HepG2 (cell line): Measurements from ENCODE around the gene KCNMA1. TPM values are rescaled to one million over a fixed set of nuclear protein-coding genes. Genes with fewer than 3 reads are reported as not detected.

Source experiments
- ATAC-seq: fragments of 200-7000 bp; cut with Tn5 transposase; 3 replicates; pipeline ENCODE4 v1.9.1; 2020; ENCODE audit warnings: mild to moderate bottlenecking, moderate library complexity
- BruUV-seq: library from RNA; stranded (reverse); fragments of 400-500 nt; replicated peaks from 2 replicates; lab custom pipeline; 2021; lab: Mats Ljungman, UMichigan
- CTCF ChIA-PET: fragments of 300-600 bp; formaldehyde crosslinking; extraction: SDS; loops from one replicate; lab custom pipeline; 2021; ENCODE audit warnings: low total read pairs, inconsistent platforms, low intra/inter-chr PET ratio; lab: Yijun Ruan, JAX
- POLR2A ChIA-PET: fragments of 350-600 bp; sonication (Branson Sonifier 250); formaldehyde crosslinking; loops from one replicate; lab custom pipeline; 2020; ENCODE audit warnings: antibody characterized with exemption, inconsistent platforms; lab: Yijun Ruan, JAX
- DNase-seq: peaks from one replicate; pipeline ENCODE4 v3.0.0-alpha.2; 2015; ENCODE audit warnings: low spot score
- FAIRE-seq: peaks from 3 replicates; lab custom pipeline; 2011; peaks lifted over from hg19 to GRCh38; lab: Jason Lieb, UNC
- H2AFZ ChIP-seq: one replicate; pipeline ENCODE4 v1.6.1; 2011; ENCODE audit warnings: low read length, inconsistent platforms
- H3K27ac ChIP-seq: fragments of 300-600 bp; 3 replicates; pipeline ENCODE4 v1.8.0; 2011; ENCODE audit warnings: mixed run types, mild to moderate bottlenecking, mixed read lengths, low read length, inconsistent platforms; ENCODE audit not compliant: insufficient read depth; ENCODE audit errors: extremely low read length
- H3K27me3 ChIP-seq, 2 experiments: fragments of 200-600 bp in 1 of 2; 2 replicates in 1 of 2; 3 replicates in 1 of 2; pipeline versions ENCODE4 v1.6.0 to v1.8.0; 2011; ENCODE audit warnings: low read length in 2 of 2, mild to moderate bottlenecking in 2 of 2, moderate library complexity in 2 of 2, inconsistent platforms in 1 of 2; ENCODE audit not compliant: insufficient read depth in 2 of 2, control insufficient read depth in 1 of 2
- H3K36me3 ChIP-seq, 2 experiments: fragments of 200-600 bp in 1 of 2; replicated peaks in 1 of 2; 2 replicates in 1 of 2; 3 replicates in 1 of 2; pipeline versions ENCODE4 v1.5.1 to v1.8.0; 2011; ENCODE audit warnings: low read length in 2 of 2, inconsistent platforms in 1 of 2; ENCODE audit not compliant: insufficient read depth in 2 of 2, control insufficient read depth in 1 of 2
- H3K4me1 ChIP-seq: 2 replicates; pipeline ENCODE4 v1.5.1; 2012; ENCODE audit warnings: low read length, inconsistent platforms; ENCODE audit not compliant: insufficient read depth
- H3K4me2 ChIP-seq: 2 replicates; pipeline ENCODE4 v1.6.0; 2011; ENCODE audit warnings: low read depth, low read length, inconsistent platforms
- H3K4me3 ChIP-seq, 3 experiments: fragments of 200-600 bp in 1 of 3; sonication (generic), shearing (Covaris generic) in 1 of 3; replicated peaks in 1 of 3; 2 replicates each; pipeline ENCODE4 v1.5.1; 2011 to 2016; ENCODE audit warnings: low read length in 3 of 3, inconsistent platforms in 2 of 3, low read depth in 2 of 3, mild to moderate bottlenecking in 2 of 3, control low read depth in 1 of 3, mixed read lengths in 1 of 3; ENCODE audit not compliant: insufficient read depth in 1 of 3
- H3K79me2 ChIP-seq: one replicate; pipeline ENCODE4 v1.6.1; 2011; ENCODE audit warnings: low read length, inconsistent platforms; ENCODE audit not compliant: insufficient read depth
- H3K9ac ChIP-seq: 2 replicates; pipeline ENCODE4 v1.6.0; 2011; ENCODE audit warnings: mild to moderate bottlenecking, low read depth, low read length, inconsistent platforms; ENCODE audit not compliant: insufficient read depth
- H3K9me3 ChIP-seq: 2 replicates; pipeline ENCODE4 v1.5.1; 2012; ENCODE audit warnings: mild to moderate bottlenecking, low read length
- H4K20me1 ChIP-seq: 2 replicates; pipeline ENCODE4 v1.6.0; 2011; ENCODE audit warnings: inconsistent platforms, mild to moderate bottlenecking, low read length, moderate library complexity; ENCODE audit not compliant: insufficient read depth
- AGO1 ChIP-seq: fragments of 200-400 bp; formaldehyde crosslinking; IDR thresholded peaks from 2 replicates; pipeline ENCODE4 v1.6.1; 2017; ENCODE audit warnings: mild to moderate bottlenecking, low read depth, low read length, moderate library complexity; ENCODE audit not compliant: poor library complexity, severe bottlenecking
- ATAD3A ChIP-seq: sonication (generic); formaldehyde crosslinking; IDR thresholded peaks from 2 replicates; pipeline ENCODE4 v1.4.0; 2020; ENCODE audit warnings: missing genetic modification reagents
- CREBL2 ChIP-seq: sonication (generic); formaldehyde crosslinking; IDR thresholded peaks from 2 replicates; pipeline ENCODE4 v1.8.1; 2023; ENCODE audit warnings: missing genetic modification reagents, mild to moderate bottlenecking, borderline replicate concordance
- FLYWCH1 ChIP-seq: sonication (generic); formaldehyde crosslinking; IDR thresholded peaks from 2 replicates; pipeline ENCODE4 v1.8.1; 2023; ENCODE audit warnings: mild to moderate bottlenecking, missing genetic modification reagents
- GFI1 ChIP-seq: sonication (generic); formaldehyde crosslinking; IDR thresholded peaks from 2 replicates; pipeline ENCODE4 v1.5.0; 2020; ENCODE audit warnings: missing genetic modification reagents, mild to moderate bottlenecking, borderline replicate concordance
- HOXD1 ChIP-seq: sonication (generic); formaldehyde crosslinking; IDR thresholded peaks from 2 replicates; pipeline ENCODE4 v1.5.0; 2020; ENCODE audit warnings: missing genetic modification reagents
- KDM2A ChIP-seq: sonication (generic); formaldehyde crosslinking; IDR thresholded peaks from 2 replicates; pipeline ENCODE4 v1.4.0; 2020; ENCODE audit warnings: low read depth, missing genetic modification reagents, borderline replicate concordance
- MBD4 ChIP-seq: IDR thresholded peaks from 2 replicates; pipeline ENCODE4 v1.6.1; 2012; ENCODE audit warnings: low read length, inconsistent platforms, borderline replicate concordance
- RCOR2 ChIP-seq: IDR thresholded peaks from 2 replicates; pipeline ENCODE4 v1.6.1; 2016; ENCODE audit warnings: missing biosample characterization, missing genetic modification reagents
- SMARCE1 ChIP-seq: fragments of 450-650 bp; IDR thresholded peaks from 2 replicates; pipeline ENCODE4 v1.6.1; 2017; ENCODE audit warnings: borderline replicate concordance
- SMC3 ChIP-seq: IDR thresholded peaks from 2 replicates; pipeline ENCODE4 v1.6.1; 2011; ENCODE audit warnings: low read length, improper control_type of control experiment
- ZNF414 ChIP-seq: sonication (generic); formaldehyde crosslinking; IDR thresholded peaks from 2 replicates; pipeline ENCODE4 v1.5.0; 2020; ENCODE audit warnings: missing genetic modification reagents
- ZNF460 ChIP-seq: sonication (generic); formaldehyde crosslinking; IDR thresholded peaks from 2 replicates; pipeline ENCODE4 v1.5.1; 2020; ENCODE audit warnings: missing genetic modification reagents, mild to moderate bottlenecking, borderline replicate concordance
- ZNF547 ChIP-seq: sonication (generic); formaldehyde crosslinking; IDR thresholded peaks from 2 replicates; pipeline ENCODE4 v1.5.1; 2020; ENCODE audit warnings: mild to moderate bottlenecking, missing genetic modification reagents
- ZNF800 ChIP-seq: sonication (generic); formaldehyde crosslinking; IDR thresholded peaks from 2 replicates; pipeline ENCODE4 v1.4.0; 2020; ENCODE audit warnings: missing genetic modification reagents
- WGBS: methylation state at CpG from one replicate; pipeline ENCODE4 v1.1.6; 2017; ENCODE audit warnings: low lambda C conversion rate; 5-methylcytosine and 5-hydroxymethylcytosine counted together
- in situ Hi-C: cut with HindIII; loops from 2 replicates; pipeline ENCODE4 v1.10.0; 2017; ENCODE audit warnings: low pct_unique_long_range_greater_than_20kb; ENCODE audit not compliant: extremely low pct_ligation_motif_present
- intact Hi-C: fragments of 100-400 bp; cut with micrococcal nuclease; formaldehyde crosslinking; loops from one replicate; pipeline ENCODE4 v1.10.0; 2022; ENCODE audit not compliant: unreplicated experiment
- polyA plus RNA-seq, 8 experiments: library from polyadenylated mRNA; depleted of rRNA in 3 of 8; stranded (reverse) in 7 of 8; unstranded in 1 of 8; fragments of >200 nt; fragmentation: Illumina TruSeq in 4 of 8; extraction: Trizol in 4 of 8; gene quantifications; 2 replicates each; pipeline versions ENCODE4 v1.2.1 to v1.2.3, GENCODE V29; 2011 to 2016; ENCODE audit warnings: low read depth in 4 of 8, missing spikeins in 1 of 8, mixed read lengths in 1 of 8; ENCODE audit not compliant: insufficient read depth in 1 of 8
- total RNA-seq, 5 experiments: library from RNA; depleted of rRNA; stranded (reverse); fragments of >200 nt; fragmentation: Illumina TruSeq; extraction: Trizol; gene quantifications; 2 replicates each; pipeline ENCODE4 v1.2.3, GENCODE V29; 2016; ENCODE audit warnings: low read depth in 1 of 5

Gene KCNMA1
- total and polyA plus RNA-seq, 2 of the 13 experiments (the other 11 are each of a cell fraction or from before 2014, with no cell fraction given), result 0.02 TPM; not detected in 1

GRCh38 chr10:77283326-77283725 is 354.3 kb downstream of the KCNMA1 start:
- Histone ChIP-seq H3K27me3 (0 out of 5 replicates have a peak, but pooled peaks cover 0 to 4% of the 10 kb centered on the region in 2 experiments), H3K4me3 (no peak overlapping the region), H4K20me1 (no peaks in the 10 kb centered on the region), H3K9ac (no peak overlapping the region), H2AFZ (no peak overlapping the region), H3K4me2 (no peak overlapping the region), H3K9me3 (no peaks in the 10 kb centered on the region), H3K79me2 (no peaks in the 10 kb centered on the region), H3K36me3 (no peaks in the 10 kb centered on the region), H3K27ac (no peak overlapping the region), H3K4me1 (no peaks in the 10 kb centered on the region)
- in situ Hi-C loops, result no loop called here
- ChIA-PET CTCF (no interaction called here), POLR2A (no interaction called here)
- BruUV-seq, result no TSS peak
- ATAC-seq, result no peak
- intact Hi-C loops, result no loop called here
- WGBS, result 0% methylated on average over 2 of the region's 3 CpGs
- DNase-seq, result no peak
- TF ChIP-seq SMC3, result no peak
- FAIRE-seq, result no peak

GRCh38 chr10:77282163-77282562 is 355.4 kb downstream of the KCNMA1 start:
- intact Hi-C loops, result no loop called here
- no peak overlapping the region for H3K4me3 ChIP-seq
- ATAC-seq, result no peak
- H3K79me2 ChIP-seq, result no peaks in the 10 kb centered on the region
- H3K9ac ChIP-seq, result no peak overlapping the region
- FAIRE-seq, result no peak
- BruUV-seq, result no TSS peak
- H3K27me3 ChIP-seq, result 0 out of 5 replicates have a peak, but pooled peaks cover 0 to 4% of the 10 kb centered on the region in 2 experiments
- CTCF ChIA-PET, result no interaction called here
- H3K9me3 ChIP-seq, result no peaks in the 10 kb centered on the region
- no peak overlapping the region for H2AFZ ChIP-seq
- DNase-seq, result no peak
- WGBS, result 3% methylated on average over 2 of the region's 2 CpGs
- no peaks in the 10 kb centered on the region for H4K20me1 ChIP-seq
- no peaks in the 10 kb centered on the region for H3K36me3 ChIP-seq
- no peaks in the 10 kb centered on the region for H3K4me1 ChIP-seq
- no peak overlapping the region for H3K4me2 ChIP-seq
- H3K27ac ChIP-seq, result no peak overlapping the region
- POLR2A ChIA-PET, result no interaction called here
- in situ Hi-C loops, result no loop called here
- TF ChIP-seq KDM2A (CRISPR knock-in tag) (no peak), SMARCE1 (no peak), ATAD3A (CRISPR knock-in tag) (no peak), HOXD1 (CRISPR knock-in tag) (no peak), ZNF460 (no peak), ZNF800 (CRISPR knock-in tag) (no peak), FLYWCH1 (CRISPR knock-in tag) (no peak), RCOR2 (no peak), ZNF414 (CRISPR knock-in tag) (no peak), ZNF547 (CRISPR knock-in tag) (no peak), MBD4 (no peak), CREBL2 (CRISPR knock-in tag) (no peak), GFI1 (CRISPR knock-in tag) (no peak), AGO1 (no peak)
